Measurements from ENCODE around the gene ATF7IP2. TPM values are rescaled to one million over a fixed set of nuclear protein-coding genes. Genes with fewer than 3 reads are reported as not detected.

The ATF7IP2 gene
- total and polyA plus RNA-seq, 9 of the 15 experiments (the other 6 are each of a cell fraction or from before 2014, with no cell fraction given) = 131 to 515 (median 196) TPM

GRCh38 chr16:10517868-10518267, 132.0 kb downstream of the ATF7IP2 start:
- TF ChIP-seq NR0B1 (IDR thresholded peaks at IDR 0.05; ENCODE audit: partially characterized antibody) (no peak), FOXK1 (CRISPR knock-in tag; IDR thresholded peaks at IDR 0.05; ENCODE audit: borderline replicate concordance) (no peak), ERF (CRISPR knock-in tag; IDR thresholded peaks at IDR 0.05) (no peak), SIN3A (IDR thresholded peaks at IDR 0.05; ENCODE audit: borderline replicate concordance in 2 of 2, control insufficient read depth in 1 of 2, low read depth in 2 of 2, low read length in 2 of 2) (no peak), ZNF436 (CRISPR knock-in tag; IDR thresholded peaks at IDR 0.05) (no peak), PHF21A (IDR thresholded peaks at IDR 0.05; ENCODE audit: borderline replicate concordance, low read depth) (no peak), ZNF512 (tag; IDR thresholded peaks at IDR 0.05) (no peak), ZC3H4 (CRISPR knock-in tag; IDR thresholded peaks at IDR 0.05; ENCODE audit: borderline replicate concordance) (no peak)
- H3K9me3 ChIP-seq (replicated peaks; ENCODE audit: control insufficient read depth, insufficient read depth, low read depth, low read length) = 0 out of 2 replicates have a peak, but pooled peaks cover 2% of the 10 kb centered on the region
- in situ Hi-C loops (cut with MboI) = no loop called here

More at GRCh38 chr16:10517868-10518267, 132.0 kb downstream of the ATF7IP2 start:
- Histone ChIP-seq H3K36me3 (ENCODE audit: control insufficient read depth, insufficient read depth, low read length) (no peaks in the 10 kb centered on the region), H3K4me1 (replicated peaks in 1 of 2; ENCODE audit: control insufficient read depth in 2 of 2, insufficient read depth in 2 of 2, low read length in 2 of 2) (no peaks in the 10 kb centered on the region; a peak in 1 of 5 replicates), H3K9me1 (ENCODE audit: control insufficient read depth, insufficient read depth, low read length) (no peaks in the 10 kb centered on the region), H3K27me3 (ENCODE audit: control insufficient read depth in 2 of 2, insufficient read depth in 2 of 2, low read length in 2 of 2) (no peaks in the 10 kb centered on the region; a peak in 1 of 5 replicates), H3K9ac (ENCODE audit: insufficient read depth in 1 of 2, low read depth in 2 of 2, low read length in 2 of 2) (no peak overlapping the region), H3K79me2 (ENCODE audit: control insufficient read depth, insufficient read depth, low read length) (no peaks in the 10 kb centered on the region), H3K27ac (ENCODE audit: extremely low read depth, low read depth, low read length) (no peak overlapping the region), H3K4me3 (no peak overlapping the region), H2AFZ (ENCODE audit: low read depth, low read length) (no peak overlapping the region), H3K4me2 (ENCODE audit: insufficient read depth, low read length) (no peak overlapping the region), H4K20me1 (replicated peaks; ENCODE audit: control insufficient read depth, insufficient read depth, low read length) (no peaks in the 10 kb centered on the region)
- intact Hi-C loops (cut with micrococcal nuclease) = no loop called here
- BruUV-seq (replicated peaks) = no TSS peak
- FAIRE-seq (no peak), ATAC-seq (no peak), DNase-seq (ENCODE audit: extremely low read depth in 1 of 4, low spot score in 3 of 4) (no peak)
- ChIA-PET CTCF (ENCODE audit: low intra/inter-chr PET ratio) (no interaction called here), POLR2A (no interaction called here)
- 14% methylated on average over 5 of the region's 5 CpGs for WGBS (ENCODE audit: insufficient coverage, low coverage, missing lambda C conversion rate)
